Cerebellar cortex (tissue), 1 donor: ENCODE measurements around the gene P4HTM.

Experiments used
- DNase-seq: peaks from one replicate; pipeline ENCODE4 v3.0.0-alpha.2; 2015; ENCODE audit warnings: low spot score

The P4HTM gene

GRCh38 chr3:48989796-48990635 is at the start of gene P4HTM:
TSS of gene P4HTM (plus strand) at chr3:48990241. CDS start at chr3:48990257, 16 bp downstream.
- DNase-seq, result peak; percentile 82

GRCh38 chr3:48945432-48945831 is 44.6 kb upstream of the P4HTM start:
- no peak for DNase-seq

- no peak for DNase-seq
These were observed 44.0 kb upstream of the P4HTM start for GRCh38 chr3:48945891-48946549.

GRCh38 chr3:48949376-48949717 is 40.7 kb upstream of the P4HTM start:
- DNase-seq, result no peak

- no peak for DNase-seq
These were observed 40.0 kb upstream of the P4HTM start for GRCh38 chr3:48950051-48950450.

- DNase-seq, result no peak
These were observed 38.3 kb upstream of the P4HTM start for GRCh38 chr3:48951764-48952163.

GRCh38 chr3:48952510-48953118 is 37.4 kb upstream of the P4HTM start:
- DNase-seq, result peak; percentile 40

GRCh38 chr3:48957006-48957705 is 32.9 kb upstream of the P4HTM start:
- DNase-seq, result no peak

GRCh38 chr3:48960841-48961413 is 29.1 kb upstream of the P4HTM start:
- DNase-seq, result no peak

- no peak for DNase-seq
These were observed 27.7 kb upstream of the P4HTM start for GRCh38 chr3:48962340-48962739.

- no peak for DNase-seq
These were observed 27.1 kb upstream of the P4HTM start for GRCh38 chr3:48962939-48963338.

GRCh38 chr3:48963591-48963990 is 26.4 kb upstream of the P4HTM start:
- DNase-seq, result no peak

- DNase-seq, result no peak
These were observed 23.7 kb upstream of the P4HTM start for GRCh38 chr3:48966367-48966766.

- DNase-seq, result no peak
These were observed 23.1 kb upstream of the P4HTM start for GRCh38 chr3:48966876-48967361.

GRCh38 chr3:48970586-48970985 is 19.5 kb upstream of the P4HTM start:
- no peak for DNase-seq

- DNase-seq, result no peak
These were observed 15.8 kb upstream of the P4HTM start for GRCh38 chr3:48974076-48974864.

- no peak for DNase-seq
These were observed 10.6 kb upstream of the P4HTM start for GRCh38 chr3:48979451-48979850.

- DNase-seq, result no peak
These were observed 9.7 kb upstream of the P4HTM start for GRCh38 chr3:48980295-48980694.

- DNase-seq, result no peak
These were observed 8.0 kb upstream of the P4HTM start for GRCh38 chr3:48982016-48982415.

GRCh38 chr3:48982686-48983085 is 7.4 kb upstream of the P4HTM start:
- DNase-seq, result no peak

- DNase-seq, result no peak
These were observed 6.9 kb upstream of the P4HTM start for GRCh38 chr3:48983096-48983495.
